Endothelial cell of umbilical vein (primary cell): ENCODE results near the gene ZNF732. TPM values are rescaled to one million over a fixed set of nuclear protein-coding genes. Genes with fewer than 3 reads are reported as not detected.

Experiments
- BruUV-seq: library from RNA; stranded (reverse); fragments of 400-500 nt; replicated peaks from 2 replicates; lab custom pipeline; 2021; lab: Mats Ljungman, UMichigan
- CTCF ChIA-PET: fragments of 300-600, 350-600 bp; sonication (Branson Sonifier 250); formaldehyde crosslinking; loops from one replicate; lab custom pipeline; 2021; ENCODE audit warnings: antibody characterized with exemption, inconsistent platforms; lab: Charles Lee
- POLR2A ChIA-PET: fragments of 300-600, 350-600 bp; sonication (Branson Sonifier 250); formaldehyde crosslinking; loops from one replicate; lab custom pipeline; 2021; ENCODE audit warnings: antibody characterized with exemption, inconsistent platforms; lab: Charles Lee
- DNase-seq: peaks from one replicate; pipeline ENCODE4 v3.0.0-alpha.2; 2011; ENCODE audit warnings: low read depth, low spot score
- FAIRE-seq: peaks from 2 replicates; lab custom pipeline; 2011; peaks lifted over from hg19 to GRCh38; lab: Jason Lieb, UNC
- H2AFZ ChIP-seq: 2 replicates; pipeline ENCODE4 v1.6.0; 2012; ENCODE audit warnings: low read depth, low read length, control low read depth, inconsistent platforms
- H3K27ac ChIP-seq: 2 replicates; pipeline ENCODE4 v1.5.1; 2011; ENCODE audit warnings: low read depth, mild to moderate bottlenecking, control low read depth, low read length, moderate library complexity; ENCODE audit not compliant: insufficient read depth
- H3K27me3 ChIP-seq, 2 experiments: 2 replicates each; pipeline versions ENCODE4 v1.6.0 to v1.6.1; 2011; ENCODE audit warnings: low read length in 2 of 2, mixed read lengths in 1 of 2; ENCODE audit not compliant: control insufficient read depth in 2 of 2, insufficient read depth in 2 of 2
- H3K36me3 ChIP-seq, 2 experiments: 2 replicates in 1 of 2; 3 replicates in 1 of 2; pipeline ENCODE4 v1.5.1; 2011; ENCODE audit warnings: low read length in 2 of 2, mild to moderate bottlenecking in 1 of 2, moderate library complexity in 1 of 2; ENCODE audit not compliant: control insufficient read depth in 2 of 2, insufficient read depth in 2 of 2; ENCODE audit errors: extremely low read depth in 1 of 2
- H3K4me1 ChIP-seq: 3 replicates; pipeline ENCODE4 v1.5.1; 2011; ENCODE audit warnings: mild to moderate bottlenecking, low read length; ENCODE audit not compliant: control insufficient read depth, insufficient read depth; ENCODE audit errors: extremely low read depth
- H3K4me2 ChIP-seq: 2 replicates; pipeline ENCODE4 v1.6.1; 2011; ENCODE audit warnings: low read length, control low read depth, mixed read lengths; ENCODE audit not compliant: insufficient read depth
- H3K4me3 ChIP-seq, 3 experiments: fragments of 200-600 bp in 1 of 3; sonication (generic), shearing (Covaris generic) in 1 of 3; replicated peaks in 1 of 3; 2 replicates each; pipeline ENCODE4 v1.5.1; 2011 to 2016; ENCODE audit warnings: control low read depth in 3 of 3, low read length in 3 of 3, mild to moderate bottlenecking in 2 of 3, inconsistent platforms in 1 of 3, low read depth in 1 of 3, moderate library complexity in 1 of 3; ENCODE audit not compliant: insufficient read depth in 1 of 3
- H3K79me2 ChIP-seq: 2 replicates; pipeline ENCODE4 v1.6.0; 2012; ENCODE audit warnings: low read length, inconsistent platforms; ENCODE audit not compliant: control insufficient read depth, insufficient read depth
- H3K9ac ChIP-seq: replicated peaks from 2 replicates; pipeline ENCODE3; 2011; ENCODE audit warnings: low read length, control low read depth; ENCODE audit not compliant: insufficient read depth; ENCODE audit errors: extremely low read depth
- H3K9me1 ChIP-seq: replicated peaks from 3 replicates; pipeline ENCODE4 v1.6.0; 2011; ENCODE audit warnings: mild to moderate bottlenecking, low read length; ENCODE audit not compliant: control insufficient read depth, insufficient read depth; ENCODE audit errors: extremely low read depth
- H3K9me3 ChIP-seq: replicated peaks from 2 replicates; pipeline ENCODE4 v1.5.1; 2012; ENCODE audit warnings: low read length, inconsistent platforms; ENCODE audit not compliant: control insufficient read depth, insufficient read depth
- H4K20me1 ChIP-seq: replicated peaks from 2 replicates; pipeline ENCODE3; 2011; ENCODE audit warnings: mild to moderate bottlenecking, low read length; ENCODE audit not compliant: control insufficient read depth, insufficient read depth; ENCODE audit errors: extremely low read depth
- EZH2 ChIP-seq: IDR thresholded peaks from 2 replicates; pipeline ENCODE4 v1.6.1; 2012; ENCODE audit warnings: borderline replicate concordance, low read depth, mild to moderate bottlenecking, moderate library complexity, low read length, inconsistent platforms; ENCODE audit not compliant: severe bottlenecking
- FOS ChIP-seq: IDR thresholded peaks from 2 replicates; pipeline ENCODE4 v1.6.1; 2011; ENCODE audit warnings: mild to moderate bottlenecking, low read length, moderate library complexity, borderline replicate concordance; ENCODE audit not compliant: insufficient read depth
- GATA2 ChIP-seq: IDR thresholded peaks from 2 replicates; pipeline ENCODE4 v1.7.0; 2011; ENCODE audit warnings: low read depth, mild to moderate bottlenecking, moderate library complexity, mixed read lengths, low read length; ENCODE audit not compliant: insufficient read length, insufficient read depth
- JUN ChIP-seq: IDR thresholded peaks from 2 replicates; pipeline ENCODE4 v1.6.1; 2011; ENCODE audit warnings: borderline replicate concordance, low read depth; ENCODE audit not compliant: insufficient read length, insufficient read depth
- MYC ChIP-seq: IDR thresholded peaks from one replicate; pipeline ENCODE4 v1.6.1; 2011; ENCODE audit warnings: mild to moderate bottlenecking, low read depth, low read length
- POLR2A ChIP-seq: IDR thresholded peaks from 2 replicates; pipeline ENCODE4 v1.6.1; 2012; ENCODE audit warnings: low read depth, mild to moderate bottlenecking, control low read depth, low read length
- POLR2AphosphoS5 ChIP-seq: IDR thresholded peaks from 2 replicates; pipeline ENCODE4 v1.6.1; 2012; ENCODE audit warnings: low read depth, mild to moderate bottlenecking, control low read depth, low read length, moderate library complexity; ENCODE audit not compliant: insufficient read depth
- dilution Hi-C: fragments of 300-500 bp; cut with MboI; formaldehyde crosslinking; loops from one replicate; pipeline ENCODE4 v1.15.0; 2019; ENCODE audit warnings: low sequenced_read_pairs; ENCODE audit not compliant: extremely low pct_ligation_motif_present
- intact Hi-C: fragments of 100-400 bp; cut with micrococcal nuclease; formaldehyde crosslinking; loops from one replicate; pipeline ENCODE4 v1.10.0; 2022
- polyA plus RNA-seq, 4 experiments: library from polyadenylated mRNA; depleted of rRNA in 3 of 4; stranded (reverse) in 3 of 4; unstranded in 1 of 4; fragments of >200 nt; gene quantifications; 2 replicates each; pipeline versions ENCODE4 v1.2.1 to v1.2.3, GENCODE V29; 2011 to 2012; ENCODE audit warnings: missing spikeins in 1 of 4
- total RNA-seq: library from RNA; stranded (reverse); gene quantifications from 2 replicates; pipeline ENCODE4 v1.2.3, GENCODE V29; 2021
- TF ChIP-seq, protein P1 (sequence below): IDR thresholded peaks from 2 replicates; pipeline ENCODE4 v1.6.1; 2011; ENCODE audit not compliant: insufficient read depth, insufficient read length
- TF ChIP-seq, protein P2 (sequence below), 2 donors: IDR thresholded peaks; 1 replicate in 1 of 2; 2 replicates in 1 of 2; pipeline ENCODE4 v1.5.1; 2011; ENCODE audit warnings: low read length in 2 of 2, mild to moderate bottlenecking in 2 of 2, moderate library complexity in 2 of 2, control low read depth in 1 of 2, inconsistent platforms in 1 of 2, low read depth in 1 of 2; ENCODE audit not compliant: insufficient read depth in 1 of 2; ENCODE audit errors: extremely low read depth in 1 of 2

ZNF732 gene
- total and polyA plus RNA-seq, 2 donors (not counting 3 experiments of a cell fraction or from before 2014, with no cell fraction given): 0.04 to 3.1 TPM

DNA sequence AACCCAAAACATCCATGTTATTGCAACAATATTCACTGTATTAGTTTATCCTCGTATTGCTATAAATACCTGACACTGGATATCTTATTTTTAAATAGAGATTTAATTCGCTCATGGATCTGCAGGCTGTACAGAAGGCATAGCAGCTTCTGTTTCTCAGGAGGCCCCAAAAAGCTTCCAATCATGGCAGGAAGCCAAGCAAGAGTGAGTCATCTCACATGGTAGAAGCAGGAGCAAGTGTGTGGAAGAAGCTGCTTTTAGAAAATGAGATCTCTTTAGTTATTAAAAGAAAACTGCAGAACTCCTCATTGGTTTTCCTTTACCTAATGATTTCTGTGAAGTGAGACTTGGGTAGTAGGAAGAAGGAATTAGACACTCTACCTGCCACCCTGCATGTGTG is 16.4 kb downstream of the ZNF732 start:
- Histone ChIP-seq H3K36me3 (no peaks in the 10 kb centered on the region), H3K9me1 (no peaks in the 10 kb centered on the region), H3K27ac (no peak overlapping the region), H3K79me2 (no peaks in the 10 kb centered on the region), H3K4me3 (no peak overlapping the region), H3K9me3 (no peaks in the 10 kb centered on the region), H3K4me1 (no peaks in the 10 kb centered on the region), H3K27me3 (no peaks in the 10 kb centered on the region), H3K9ac (no peak overlapping the region), H3K4me2 (no peak overlapping the region), H4K20me1 (no peaks in the 10 kb centered on the region), H2AFZ (no peak overlapping the region)
- intact Hi-C loops: no loop called here
- no peak for FAIRE-seq
- CTCF ChIA-PET: no interaction called here
- DNase-seq: no peak
- dilution Hi-C loops: no loop called here
- POLR2A ChIA-PET: no interaction called here
- no TSS peak for BruUV-seq
- TF ChIP-seq MYC: no peak
- no peak for TF ChIP-seq POLR2AphosphoS5
- TF ChIP-seq, protein P1, sequence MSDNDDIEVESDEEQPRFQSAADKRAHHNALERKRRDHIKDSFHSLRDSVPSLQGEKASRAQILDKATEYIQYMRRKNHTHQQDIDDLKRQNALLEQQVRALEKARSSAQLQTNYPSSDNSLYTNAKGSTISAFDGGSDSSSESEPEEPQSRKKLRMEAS: no peak
- TF ChIP-seq FOS: no peak
- TF ChIP-seq GATA2: no peak
- no peak for TF ChIP-seq POLR2A
- no peak for TF ChIP-seq EZH2

DNA sequence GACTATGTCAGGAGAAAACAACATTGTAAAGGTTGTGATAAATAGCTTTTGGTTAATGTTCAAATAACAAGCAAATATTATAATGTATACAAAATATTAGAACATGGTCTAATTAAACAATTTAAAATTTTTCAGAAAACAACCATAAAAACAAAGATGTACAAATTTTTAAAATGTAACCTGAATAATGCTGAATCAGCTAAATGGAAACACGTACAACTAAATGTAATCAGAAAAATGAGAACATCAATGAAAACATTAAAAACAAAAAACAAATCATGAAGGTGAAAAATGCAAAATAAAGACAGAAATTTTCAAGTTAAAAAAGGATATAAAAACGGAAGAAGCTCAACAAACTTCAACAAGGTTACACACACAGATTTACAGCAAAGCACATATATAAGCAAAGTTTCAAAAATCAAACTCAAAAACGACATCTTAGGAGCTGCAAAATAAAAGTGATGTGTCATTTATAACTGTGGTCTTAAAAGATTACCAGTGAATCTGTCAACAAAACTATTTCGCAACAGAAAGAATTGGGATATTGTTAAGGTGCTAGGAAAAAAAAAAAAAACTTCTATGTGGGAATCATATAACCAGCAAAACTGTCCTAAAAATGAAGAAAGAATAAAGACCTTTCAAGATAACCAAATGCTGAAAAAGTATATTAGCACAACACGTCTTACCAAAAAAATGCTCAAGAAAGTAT is 31.8 kb downstream of the ZNF732 start:
- dilution Hi-C loops: no loop called here
- CTCF ChIA-PET: no interaction called here
- BruUV-seq: no TSS peak

More for the DNA sequence above, 31.8 kb downstream of the ZNF732 start:
- intact Hi-C loops: no loop called here
- H3K4me2 ChIP-seq: no peak overlapping the region
- no peak overlapping the region for H2AFZ ChIP-seq
- H3K36me3 ChIP-seq: no peaks in the 10 kb centered on the region
- no peak overlapping the region for H3K4me3 ChIP-seq
- no peaks in the 10 kb centered on the region for H3K79me2 ChIP-seq
- TF ChIP-seq POLR2A: no peak
- TF ChIP-seq, protein P1: no peak
- TF ChIP-seq FOS: no peak
- no peak for TF ChIP-seq EZH2
- no peak for TF ChIP-seq MYC
- no peak for TF ChIP-seq GATA2
- no peak for TF ChIP-seq JUN
- TF ChIP-seq POLR2AphosphoS5: no peak
- TF ChIP-seq, protein P2, sequence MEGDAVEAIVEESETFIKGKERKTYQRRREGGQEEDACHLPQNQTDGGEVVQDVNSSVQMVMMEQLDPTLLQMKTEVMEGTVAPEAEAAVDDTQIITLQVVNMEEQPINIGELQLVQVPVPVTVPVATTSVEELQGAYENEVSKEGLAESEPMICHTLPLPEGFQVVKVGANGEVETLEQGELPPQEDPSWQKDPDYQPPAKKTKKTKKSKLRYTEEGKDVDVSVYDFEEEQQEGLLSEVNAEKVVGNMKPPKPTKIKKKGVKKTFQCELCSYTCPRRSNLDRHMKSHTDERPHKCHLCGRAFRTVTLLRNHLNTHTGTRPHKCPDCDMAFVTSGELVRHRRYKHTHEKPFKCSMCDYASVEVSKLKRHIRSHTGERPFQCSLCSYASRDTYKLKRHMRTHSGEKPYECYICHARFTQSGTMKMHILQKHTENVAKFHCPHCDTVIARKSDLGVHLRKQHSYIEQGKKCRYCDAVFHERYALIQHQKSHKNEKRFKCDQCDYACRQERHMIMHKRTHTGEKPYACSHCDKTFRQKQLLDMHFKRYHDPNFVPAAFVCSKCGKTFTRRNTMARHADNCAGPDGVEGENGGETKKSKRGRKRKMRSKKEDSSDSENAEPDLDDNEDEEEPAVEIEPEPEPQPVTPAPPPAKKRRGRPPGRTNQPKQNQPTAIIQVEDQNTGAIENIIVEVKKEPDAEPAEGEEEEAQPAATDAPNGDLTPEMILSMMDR (IDR thresholded peaks at IDR 0.05; ENCODE audit: extremely low read depth in 1 of 2, insufficient read depth in 1 of 2, low read depth in 1 of 2, low read length in 2 of 2): no peak
- H4K20me1 ChIP-seq: no peaks in the 10 kb centered on the region
- H3K9ac ChIP-seq: no peak overlapping the region
- H3K27me3 ChIP-seq: no peaks in the 10 kb centered on the region
- H3K27ac ChIP-seq: no peak overlapping the region
- no peak for DNase-seq
- H3K9me1 ChIP-seq: no peaks in the 10 kb centered on the region
- POLR2A ChIA-PET: no interaction called here
- FAIRE-seq: no peak
- no peaks in the 10 kb centered on the region for H3K4me1 ChIP-seq
- peaks cover 8% of the 10 kb centered on the region for H3K9me3 ChIP-seq
